ENCODE measurements around the gene CCM2.
"Not testable (repeated sequence)": the region's sequence is repeated elsewhere in the genome, so short reads cannot be mapped to it uniquely, and the experiment has no call there.

Gene CCM2

GRCh38 chr7:45001826-45002225 lies 1.8 kb downstream of the CCM2 start:
- DNase-seq (ENCODE audit: low spot score), result no peak

- no peak for DNase-seq (ENCODE audit: low spot score)
These were observed 3.8 kb downstream of the CCM2 start for GRCh38 chr7:45003789-45004188.

DNA sequence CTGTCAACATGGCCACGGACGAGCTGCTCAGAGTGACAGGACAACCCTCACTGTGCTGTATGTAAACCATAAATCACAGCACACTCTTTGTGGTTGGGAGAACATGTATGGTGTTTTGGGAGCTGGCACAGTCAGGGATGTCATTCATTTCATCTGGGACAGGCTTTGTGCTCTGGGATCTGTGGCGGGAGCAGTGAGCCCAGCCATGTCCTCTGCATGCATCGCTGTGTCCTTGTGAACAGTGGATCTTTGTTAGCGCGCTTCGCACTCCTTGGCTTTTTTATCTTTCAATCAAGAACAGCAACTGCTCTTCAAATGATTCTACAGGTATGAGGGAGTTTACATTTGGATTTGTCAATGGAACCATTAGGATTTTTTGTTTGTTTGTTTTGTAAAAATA lies 7.1 kb downstream of the CCM2 start:
- no peak for DNase-seq (ENCODE audit: low spot score)

GRCh38 chr7:45007571-45008328 lies 7.7 kb downstream of the CCM2 start:
- no peak for DNase-seq (ENCODE audit: low spot score)

DNA sequence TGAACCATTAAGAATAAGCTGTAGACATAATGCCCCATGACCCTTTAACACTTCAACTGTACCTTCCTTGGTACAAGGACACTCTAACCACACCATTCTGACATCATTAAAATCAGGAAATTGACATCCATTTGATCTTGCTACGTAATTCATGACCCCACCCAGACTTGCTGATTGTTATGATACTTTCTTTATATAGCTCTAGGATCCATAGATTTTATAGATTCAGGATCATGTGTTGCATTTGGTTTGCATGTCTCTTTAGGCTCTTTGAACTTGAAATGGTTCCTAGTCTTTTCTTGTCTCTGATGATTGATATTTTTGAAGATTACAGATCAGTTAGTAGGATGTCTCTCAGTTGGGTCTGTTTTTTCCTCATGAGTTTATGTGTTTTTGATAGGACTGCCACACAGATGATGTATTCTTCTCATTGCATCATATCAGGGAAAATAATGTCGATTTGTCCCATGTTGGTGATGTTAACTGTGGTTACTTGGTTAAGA lies 13.5 kb downstream of the CCM2 start:
- no peak for DNase-seq (ENCODE audit: low spot score)

- no peak for DNase-seq (ENCODE audit: low spot score)
These were observed 15.3 kb downstream of the CCM2 start for GRCh38 chr7:45015313-45015712.

GRCh38 chr7:45017253-45017652 lies 17.3 kb downstream of the CCM2 start:
- DNase-seq (ENCODE audit: low spot score), result no peak

GRCh38 chr7:45020915-45021314 lies 20.9 kb downstream of the CCM2 start:
- DNase-seq (ENCODE audit: low spot score), result no peak

- peak; percentile 85 for DNase-seq (ENCODE audit: low spot score)
These were observed 21.7 kb downstream of the CCM2 start for GRCh38 chr7:45021604-45022296.

- no peak for DNase-seq (ENCODE audit: low spot score)
These were observed 24.2 kb downstream of the CCM2 start for GRCh38 chr7:45024126-45024744.

DNA sequence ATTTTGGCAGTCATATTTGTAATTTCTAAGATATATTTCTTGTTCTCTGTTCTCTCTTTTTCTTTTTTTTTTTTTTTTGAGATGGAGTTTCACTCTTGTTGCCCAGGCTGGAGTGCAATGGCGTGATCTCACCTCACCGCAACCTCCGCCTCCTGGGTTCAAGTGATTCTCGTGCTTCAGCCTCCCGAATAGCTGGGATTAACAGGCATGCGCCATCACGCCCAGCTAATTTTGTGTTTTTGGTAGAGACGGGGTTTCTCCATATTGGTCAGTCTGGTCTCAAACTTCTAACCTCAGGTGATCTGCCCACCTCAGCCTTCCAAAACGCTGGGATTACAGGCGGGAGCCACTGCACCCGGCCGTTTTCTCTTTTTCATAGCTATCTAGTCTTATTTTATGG lies 25.5 kb downstream of the CCM2 start:
- DNase-seq (ENCODE audit: low spot score), result not testable (repeated sequence)

- no peak for DNase-seq (ENCODE audit: low spot score)
These were observed 26.0 kb downstream of the CCM2 start for GRCh38 chr7:45026013-45026412.

DNA sequence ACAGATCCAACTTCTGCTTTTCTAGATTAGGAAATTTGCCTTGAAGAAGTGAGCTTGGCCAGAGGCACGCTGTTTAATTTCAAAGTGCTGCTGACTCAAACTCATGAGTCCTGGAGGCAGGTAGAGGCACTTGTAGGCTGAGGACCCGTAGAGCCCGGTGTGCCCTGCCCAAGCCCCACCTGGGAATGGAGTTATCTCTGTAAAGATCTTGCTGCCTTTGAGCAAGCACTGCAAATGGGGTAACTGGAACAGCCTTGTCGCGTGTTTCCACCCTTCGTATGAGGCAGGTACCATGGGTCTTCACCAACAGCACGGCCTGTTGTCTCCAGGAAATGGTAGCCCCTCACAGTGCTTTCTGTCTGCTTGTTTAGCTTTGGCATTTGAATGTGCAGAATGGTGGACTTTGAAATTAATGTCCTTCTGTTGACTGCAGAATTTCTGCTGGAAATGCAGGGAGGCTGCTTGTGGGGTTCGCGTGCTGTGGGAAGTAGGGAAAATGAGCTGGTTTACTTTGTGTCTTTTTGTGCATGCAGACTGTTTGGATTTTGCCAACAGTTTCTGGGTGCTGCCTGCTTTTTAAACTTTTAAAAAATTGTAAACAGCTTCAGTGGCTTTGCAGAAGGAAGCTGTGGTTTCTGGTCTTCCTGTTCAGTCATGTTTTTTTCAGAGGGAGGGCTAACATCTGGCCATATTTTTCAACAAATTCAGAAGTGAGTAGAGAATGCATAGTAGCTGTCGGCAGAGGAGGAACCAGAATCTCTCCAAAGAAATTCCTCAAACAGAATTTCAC lies 27.2 kb downstream of the CCM2 start:
- DNase-seq (ENCODE audit: low spot score), result no peak

- no peak for DNase-seq (ENCODE audit: low spot score)
These were observed 27.7 kb downstream of the CCM2 start for GRCh38 chr7:45027774-45028114.

- no peak for DNase-seq (ENCODE audit: low spot score)
These were observed 28.3 kb downstream of the CCM2 start for GRCh38 chr7:45028138-45028919.

- DNase-seq (ENCODE audit: low spot score), result no peak
These were observed 28.9 kb downstream of the CCM2 start for GRCh38 chr7:45028920-45029344.

- no peak for DNase-seq (ENCODE audit: low spot score)
These were observed 31.8 kb downstream of the CCM2 start for GRCh38 chr7:45031829-45032228.

GRCh38 chr7:45032421-45032820 lies 32.4 kb downstream of the CCM2 start:
- DNase-seq (ENCODE audit: low spot score), result no peak

- DNase-seq (ENCODE audit: low spot score), result peak; percentile 80
These were observed 33.4 kb downstream of the CCM2 start for GRCh38 chr7:45033261-45033930.

- no peak for DNase-seq (ENCODE audit: low spot score)
These were observed 33.9 kb downstream of the CCM2 start for GRCh38 chr7:45033931-45034290.

DNA sequence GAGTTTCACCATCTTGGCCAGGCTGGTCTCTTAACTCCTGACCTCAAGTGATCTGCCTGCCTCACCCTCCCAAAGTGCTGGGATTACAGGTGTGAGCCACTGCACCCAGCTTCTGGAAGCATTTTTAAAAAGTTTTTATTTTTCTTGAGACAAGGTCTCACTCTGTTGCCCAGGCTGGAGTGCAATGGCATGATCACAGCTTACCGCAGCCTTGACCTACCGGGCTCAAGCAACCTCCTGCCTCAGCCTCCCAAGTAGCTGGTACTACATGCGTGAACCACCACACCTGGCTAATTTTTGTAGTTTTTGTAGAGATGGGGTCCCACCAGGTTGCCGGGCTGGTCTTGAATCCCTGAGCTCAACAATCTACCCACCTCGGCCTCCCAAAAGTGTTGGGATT lies 34.7 kb downstream of the CCM2 start:
- not testable (repeated sequence) for DNase-seq (ENCODE audit: low spot score)
